Stimulated activated naive B cell treated with anti-CD40 and anti-IgM and Interleukin-4, amounts not matched to agents 10 μg/mL and 1 μg/mL and 100 μg/mL, for 72 hours (primary cell): Measurements from ENCODE around the gene PHETA2.

Source experiments
- ATAC-seq, 2 donors: fragments of 150-1000 bp; cut with Tn5 transposase; replicated peaks; 2 replicates each; pipeline ENCODE4 v1.10.0; 2021; ENCODE audit warnings: moderate library complexity in 1 of 2
- DNase-seq: peaks from one replicate; pipeline ENCODE4 v3.0.0; 2021
- H3K27ac Mint-ChIP-seq: one replicate; pipeline ENCODE4 v1.8.0; 2022; ENCODE audit warnings: mild to moderate bottlenecking, mixed read lengths
- H3K27me3 Mint-ChIP-seq, 2 donors: one replicate each; pipeline ENCODE4 v1.8.0; 2022; ENCODE audit warnings: mixed read lengths in 2 of 2
- H3K36me3 Mint-ChIP-seq, 2 donors: one replicate each; pipeline ENCODE4 v1.8.0; 2022; ENCODE audit warnings: mixed read lengths in 2 of 2, mild to moderate bottlenecking in 1 of 2
- H3K4me1 Mint-ChIP-seq, 2 donors: one replicate each; pipeline ENCODE4 v1.8.0; 2022; ENCODE audit warnings: mixed read lengths in 2 of 2, mild to moderate bottlenecking in 1 of 2
- H3K4me3 Mint-ChIP-seq, 2 donors: one replicate each; pipeline ENCODE4 v1.8.0; 2022; ENCODE audit warnings: mild to moderate bottlenecking in 2 of 2, mixed read lengths in 2 of 2, moderate library complexity in 1 of 2
- H3K9me3 Mint-ChIP-seq, 2 donors: one replicate each; pipeline ENCODE4 v1.8.0; 2022; ENCODE audit warnings: mixed read lengths in 2 of 2, mild to moderate bottlenecking in 1 of 2

PHETA2 gene, protein sequence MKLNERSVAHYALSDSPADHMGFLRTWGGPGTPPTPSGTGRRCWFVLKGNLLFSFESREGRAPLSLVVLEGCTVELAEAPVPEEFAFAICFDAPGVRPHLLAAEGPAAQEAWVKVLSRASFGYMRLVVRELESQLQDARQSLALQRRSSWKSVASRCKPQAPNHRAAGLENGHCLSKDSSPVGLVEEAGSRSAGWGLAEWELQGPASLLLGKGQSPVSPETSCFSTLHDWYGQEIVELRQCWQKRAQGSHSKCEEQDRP

DNA sequence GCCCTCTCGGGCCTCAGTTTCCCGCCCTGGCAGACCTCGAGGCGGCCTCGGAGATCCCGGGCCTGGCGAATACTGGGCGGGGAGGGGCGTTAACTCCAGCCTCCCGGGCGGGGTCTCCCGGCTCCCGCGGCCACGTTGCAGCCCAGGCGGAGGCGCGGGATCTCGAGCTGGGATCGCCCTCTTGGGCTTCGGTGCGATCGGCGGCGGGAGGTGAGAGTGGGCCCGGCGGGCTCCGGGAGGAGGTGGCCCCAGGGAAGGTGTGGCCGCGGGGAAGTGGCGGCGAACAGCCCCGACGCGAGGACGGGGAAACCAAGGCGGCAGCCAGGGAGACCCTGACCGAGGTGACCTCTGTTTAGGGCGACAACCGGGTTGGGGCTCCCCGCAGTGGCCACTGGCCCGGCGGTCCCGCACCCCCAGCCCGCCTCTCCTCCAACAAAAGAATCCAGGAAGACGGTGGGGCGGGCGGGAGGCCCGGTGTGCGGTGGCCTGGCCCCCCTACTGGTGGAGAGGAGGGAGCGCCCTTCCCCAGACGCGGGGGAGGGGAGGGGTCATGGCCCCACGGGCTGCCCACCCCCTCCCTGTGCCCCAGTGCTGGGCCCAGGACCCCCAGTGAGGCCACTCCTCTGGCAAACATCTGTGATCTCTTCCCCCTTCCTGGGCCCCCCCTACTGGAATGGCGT is at the start of gene PHETA2:
Gene PHETA2 (plus strand): TSS at position 117 of the 680 bp plus-strand sequence. CDS start 3,046 bp downstream, outside the sequence.
- peak; percentile 46 for DNase-seq
- Mint-ChIP-seq H3K27me3 (no peaks in the 10 kb centered on the region), H3K9me3 (no peaks in the 10 kb centered on the region), H3K4me1 (peaks cover 18 to 36% of the 10 kb centered on the region in 2 donors), H3K36me3 (peaks cover 0 to 6% of the 10 kb centered on the region in 2 donors), H3K27ac (peak within 1 kb of the TSS; percentile 69), H3K4me3 (peak within 1 kb of the TSS; percentile 76 to 83)
- ATAC-seq: no peak

DNA sequence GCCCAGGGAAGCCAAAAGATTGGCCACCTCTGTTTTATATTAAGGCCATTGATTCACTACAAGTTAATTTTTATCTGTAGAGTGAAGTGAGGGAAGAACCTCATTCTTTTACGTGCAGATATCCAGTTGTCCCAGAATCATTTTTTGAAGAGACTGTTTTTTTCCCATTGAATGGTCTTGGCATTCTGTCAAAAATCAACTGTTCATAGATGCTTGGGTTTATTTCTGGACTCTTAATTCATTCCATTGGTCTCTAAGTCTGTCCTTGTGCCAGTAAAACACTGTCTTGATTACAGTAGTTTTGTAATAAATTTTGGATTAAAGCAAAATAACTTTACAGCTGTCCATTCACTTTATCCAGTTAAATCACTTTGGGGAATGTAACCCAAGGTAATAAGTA is 48.6 kb upstream of the PHETA2 start:
- no peaks in the 10 kb centered on the region for H3K27me3 Mint-ChIP-seq
- no peak overlapping the region for H3K27ac Mint-ChIP-seq

DNA sequence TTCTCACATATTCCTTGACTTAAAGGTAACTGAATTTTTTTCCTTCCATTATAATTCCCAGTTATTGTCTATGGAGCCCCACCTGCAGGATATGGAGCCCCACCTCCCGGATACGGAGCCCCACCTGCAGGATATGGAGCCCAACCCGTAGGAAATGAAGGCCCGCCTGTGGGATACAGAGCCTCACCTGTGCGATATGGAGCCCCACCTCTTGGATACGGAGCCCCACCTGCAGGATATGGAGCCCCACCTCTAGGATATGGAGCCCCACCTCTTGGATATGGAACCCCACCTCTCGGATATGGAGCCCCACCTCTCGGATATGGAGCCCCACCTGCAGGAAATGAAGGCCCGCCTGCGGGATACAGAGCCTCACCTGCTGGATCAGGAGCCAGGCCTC is 47.3 kb upstream of the PHETA2 start:
- Mint-ChIP-seq H3K36me3 (peaks cover 0 to 8% of the 10 kb centered on the region in 2 donors), H3K4me1 (peaks cover 16 to 32% of the 10 kb centered on the region in 2 donors), H3K4me3 (no peak overlapping the region), H3K27me3 (no peaks in the 10 kb centered on the region), H3K9me3 (no peaks in the 10 kb centered on the region), H3K27ac (no peak overlapping the region)
- ATAC-seq: no peak
- no peak for DNase-seq

More for the DNA sequence above, 48.6 kb upstream of the PHETA2 start:
- no peaks in the 10 kb centered on the region for H3K9me3 Mint-ChIP-seq
- H3K36me3 Mint-ChIP-seq: peaks cover 0 to 7% of the 10 kb centered on the region in 2 donors
- peaks cover 8 to 19% of the 10 kb centered on the region in 2 donors for H3K4me1 Mint-ChIP-seq
- DNase-seq (no peak), ATAC-seq (no peak)
- H3K4me3 Mint-ChIP-seq: no peak overlapping the region

DNA sequence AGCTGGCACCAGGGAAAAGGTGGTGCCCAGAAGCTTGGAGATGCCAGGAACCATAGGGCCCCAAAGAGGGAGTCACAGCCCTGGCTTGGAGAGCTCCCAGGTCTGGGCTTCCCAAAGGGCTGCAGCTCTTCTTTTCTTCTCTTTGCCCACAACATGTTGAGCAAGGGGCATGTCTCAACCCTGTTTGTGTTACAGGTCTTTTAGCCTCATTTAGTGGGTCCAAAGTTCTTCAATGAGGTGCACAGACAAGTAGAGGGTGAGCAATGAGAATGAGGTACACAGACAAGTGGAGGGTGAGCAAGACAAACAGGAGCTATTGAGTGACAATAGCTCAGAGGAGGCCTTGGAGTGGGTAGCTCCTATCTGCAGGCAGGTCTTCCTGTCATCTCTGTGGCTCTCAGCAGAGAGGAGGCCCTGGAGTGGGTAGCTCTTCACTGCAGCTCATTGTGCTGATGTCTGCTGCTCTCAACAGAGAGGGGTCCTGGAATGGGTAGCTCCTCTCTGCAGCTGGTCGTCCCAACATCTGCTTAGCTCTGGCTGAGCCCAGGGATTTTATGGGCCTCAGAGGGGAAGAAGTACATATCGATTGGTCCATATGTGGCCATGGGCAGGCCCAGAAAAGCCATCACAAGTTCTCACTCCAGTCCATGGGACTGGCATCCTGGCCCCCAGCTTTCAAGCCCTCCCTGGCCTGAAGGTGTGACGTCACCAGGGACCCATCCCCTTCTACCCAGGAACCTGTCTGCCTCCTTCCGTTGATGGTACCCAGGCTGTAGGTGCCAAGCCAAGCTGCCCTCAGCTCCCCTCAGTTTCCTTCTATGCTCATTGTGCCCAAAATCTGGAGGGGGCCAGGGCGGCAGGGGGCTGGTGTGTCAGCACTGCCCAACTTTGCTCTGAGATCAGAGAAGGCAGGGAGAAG is 40.5 kb upstream of the PHETA2 start:
- H3K27ac Mint-ChIP-seq: peak overlapping the region; percentile 51
- ATAC-seq (no peak), DNase-seq (no peak)
- no peak overlapping the region for H3K4me3 Mint-ChIP-seq
- H3K36me3 Mint-ChIP-seq: peaks cover 21 to 31% of the 10 kb centered on the region in 2 donors
- H3K27me3 Mint-ChIP-seq: no peaks in the 10 kb centered on the region
- peaks cover 13 to 14% of the 10 kb centered on the region in 2 donors for H3K9me3 Mint-ChIP-seq
- peaks cover 15 to 23% of the 10 kb centered on the region in 2 donors for H3K4me1 Mint-ChIP-seq

DNA sequence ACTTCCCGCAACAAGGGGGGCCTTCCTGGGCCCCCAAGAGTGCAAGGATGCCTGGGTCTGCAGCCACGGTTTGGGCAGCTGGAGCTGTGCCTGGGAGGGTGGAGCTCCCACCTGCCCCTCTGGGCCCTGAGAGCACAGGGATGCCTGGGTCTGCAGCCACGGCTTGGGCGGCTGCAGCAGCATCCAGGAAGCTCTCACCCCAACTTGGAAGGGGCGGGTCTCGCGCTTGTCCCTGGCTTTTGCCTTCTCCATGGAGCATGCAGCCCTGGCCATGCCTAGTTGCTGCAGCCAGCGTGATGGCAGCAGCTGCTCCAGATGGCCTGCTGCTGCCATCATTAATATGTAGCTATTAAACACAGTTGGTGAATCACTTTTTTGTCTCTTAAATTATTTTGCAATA is 38.8 kb upstream of the PHETA2 start:
- ATAC-seq: no peak
- Mint-ChIP-seq H3K4me3 (no peak overlapping the region), H3K4me1 (peaks cover 20 to 30% of the 10 kb centered on the region in 2 donors), H3K9me3 (peaks cover 13 to 14% of the 10 kb centered on the region in 2 donors), H3K36me3 (peaks cover 21 to 36% of the 10 kb centered on the region in 2 donors), H3K27ac (no peak overlapping the region), H3K27me3 (no peaks in the 10 kb centered on the region)
- DNase-seq: no peak

DNA sequence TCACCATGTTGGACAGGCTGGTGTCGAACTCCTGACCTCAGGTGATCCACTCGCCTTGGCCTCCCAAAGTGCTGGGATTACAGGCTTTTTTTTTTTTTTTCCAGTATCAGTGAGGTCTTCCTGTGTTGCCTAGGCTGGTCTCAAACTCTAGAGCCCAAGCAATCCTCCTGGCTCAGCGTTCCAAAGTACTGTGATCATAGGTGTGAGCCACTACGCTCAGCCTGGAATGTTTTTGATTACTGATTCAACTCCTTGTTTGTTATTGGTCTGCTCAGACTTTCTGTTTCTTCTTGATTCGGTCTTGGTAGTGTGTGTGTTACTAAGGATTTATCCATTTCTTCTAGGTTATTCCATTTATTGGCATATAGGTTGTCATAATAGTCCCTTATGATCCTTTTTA is 34.8 kb upstream of the PHETA2 start:
- H3K27ac Mint-ChIP-seq: no peak overlapping the region
- DNase-seq: no peak
- no peak for ATAC-seq
- H3K9me3 Mint-ChIP-seq: peaks cover 12 to 15% of the 10 kb centered on the region in 2 donors
- peaks cover 12 to 14% of the 10 kb centered on the region in 2 donors for H3K4me1 Mint-ChIP-seq
- H3K27me3 Mint-ChIP-seq: no peaks in the 10 kb centered on the region
- H3K36me3 Mint-ChIP-seq: peaks cover 24 to 33% of the 10 kb centered on the region in 2 donors
- no peak overlapping the region for H3K4me3 Mint-ChIP-seq

DNA sequence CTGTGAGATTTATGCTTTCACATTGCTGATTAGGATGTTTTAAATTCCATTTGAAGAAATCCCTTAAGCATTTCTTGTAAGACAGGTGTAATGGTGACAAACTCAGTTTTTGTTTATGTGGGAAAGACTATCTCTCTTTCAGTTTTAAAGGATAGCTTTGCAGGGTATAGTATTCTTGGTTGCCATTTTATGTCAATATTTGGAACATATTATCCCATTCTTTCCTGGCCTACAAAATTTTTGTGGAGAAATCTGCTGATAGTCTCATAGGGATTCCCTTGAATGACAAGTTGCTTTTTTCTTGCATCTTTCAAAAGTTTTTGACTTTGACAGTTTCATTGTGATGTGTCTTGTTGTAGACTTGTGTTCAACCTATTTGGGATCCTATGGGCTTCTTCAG is 32.3 kb upstream of the PHETA2 start:
- ATAC-seq (no peak), DNase-seq (no peak)
- Mint-ChIP-seq H3K27ac (no peak overlapping the region), H3K27me3 (no peaks in the 10 kb centered on the region), H3K4me1 (peaks cover 8 to 10% of the 10 kb centered on the region in 2 donors), H3K9me3 (peaks cover 7 to 12% of the 10 kb centered on the region in 2 donors), H3K4me3 (no peak overlapping the region), H3K36me3 (peaks cover 17 to 24% of the 10 kb centered on the region in 2 donors)

DNA sequence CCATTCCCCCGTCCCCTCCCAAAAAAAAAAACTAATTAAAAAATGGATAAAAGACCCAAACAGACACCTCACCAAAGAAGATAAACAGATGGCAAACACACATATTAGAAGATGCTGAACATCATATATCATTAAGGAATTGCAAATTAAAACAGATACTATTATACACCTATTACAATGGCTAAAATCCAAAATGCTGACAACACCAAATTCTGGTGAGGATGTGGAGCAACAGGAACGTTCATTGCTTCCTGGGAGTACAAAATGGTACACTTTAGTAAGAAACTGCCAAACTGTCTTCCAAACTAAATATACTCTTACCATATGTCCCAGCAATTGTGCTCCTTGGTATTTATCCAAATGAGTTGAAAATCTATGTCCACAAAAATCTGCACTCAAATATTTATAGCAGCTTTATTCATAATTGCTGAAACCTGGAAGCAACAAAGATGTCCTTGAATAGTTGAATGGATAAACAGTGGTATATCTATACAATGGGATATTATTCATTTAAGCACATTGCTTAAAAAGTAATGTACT is 23.3 kb upstream of the PHETA2 start:
- Mint-ChIP-seq H3K36me3 (no peaks in the 10 kb centered on the region), H3K4me1 (peaks cover 8 to 12% of the 10 kb centered on the region in 2 donors), H3K27me3 (no peaks in the 10 kb centered on the region), H3K4me3 (no peak overlapping the region), H3K27ac (no peak overlapping the region), H3K9me3 (no peaks in the 10 kb centered on the region)
- ATAC-seq (no peak), DNase-seq (no peak)

DNA sequence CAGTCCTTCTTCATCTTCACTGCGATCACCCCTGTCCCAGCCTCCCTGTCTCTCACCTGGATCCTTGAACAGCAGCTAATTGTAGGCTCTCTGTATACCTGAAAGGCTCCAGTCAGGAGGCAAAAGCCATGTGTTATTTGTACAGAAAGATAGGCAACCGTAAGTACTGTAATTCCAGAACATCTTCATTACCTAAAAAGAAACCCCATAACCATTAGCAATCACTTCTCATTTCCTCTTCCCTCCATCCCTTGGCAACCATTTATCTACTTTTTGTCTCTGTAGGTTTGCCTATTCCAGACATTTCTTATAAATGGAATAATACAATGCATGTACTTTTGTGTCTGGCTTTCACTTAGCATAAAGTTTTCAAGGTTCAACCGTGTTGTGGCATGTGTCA is 21.3 kb upstream of the PHETA2 start:
- Mint-ChIP-seq H3K27me3 (no peaks in the 10 kb centered on the region), H3K27ac (peak overlapping the region; percentile 48), H3K4me3 (no peak overlapping the region), H3K36me3 (peaks cover 6 to 9% of the 10 kb centered on the region in 2 donors), H3K4me1 (peaks cover 8 to 12% of the 10 kb centered on the region in 2 donors), H3K9me3 (peaks cover 6 to 11% of the 10 kb centered on the region in 2 donors)
- no peak for DNase-seq
- ATAC-seq: peak; percentile 56 to 68

DNA sequence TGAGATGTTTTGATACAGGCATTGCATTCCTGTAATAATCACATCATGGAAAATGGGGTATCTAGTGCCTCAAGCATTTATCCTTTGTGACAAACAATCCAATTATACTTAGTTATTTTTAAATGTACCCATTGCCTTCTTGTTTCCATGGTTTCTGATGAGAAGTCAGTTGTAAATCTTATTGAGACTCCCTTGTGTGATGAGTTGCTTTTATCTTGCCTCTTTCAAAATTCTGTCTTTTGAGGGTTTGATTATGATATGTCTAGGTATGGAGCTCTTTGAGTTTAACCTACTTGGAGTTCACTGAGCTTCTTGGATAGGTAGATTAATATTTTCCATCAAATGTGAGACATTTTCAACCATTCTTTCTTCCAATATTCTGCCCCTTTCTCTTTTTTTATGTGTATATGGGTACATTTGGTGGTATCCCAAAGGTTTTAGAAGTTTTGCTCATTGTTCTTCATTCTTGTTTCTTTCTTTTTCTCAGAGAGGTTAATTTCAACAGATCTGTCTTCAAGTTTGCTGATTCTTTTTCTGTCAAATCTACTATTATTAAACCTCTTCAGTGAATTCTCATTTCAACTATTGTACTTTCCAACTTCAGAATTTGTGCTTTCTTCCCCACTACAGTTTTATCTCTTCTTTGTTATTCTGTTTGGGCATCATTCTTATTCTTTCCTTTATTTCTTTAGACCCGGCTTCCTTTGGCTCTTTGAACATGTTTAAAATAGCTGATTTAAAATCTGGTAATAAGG is 17.1 kb upstream of the PHETA2 start:
- no peaks in the 10 kb centered on the region for H3K27me3 Mint-ChIP-seq
- no peak for ATAC-seq

DNA sequence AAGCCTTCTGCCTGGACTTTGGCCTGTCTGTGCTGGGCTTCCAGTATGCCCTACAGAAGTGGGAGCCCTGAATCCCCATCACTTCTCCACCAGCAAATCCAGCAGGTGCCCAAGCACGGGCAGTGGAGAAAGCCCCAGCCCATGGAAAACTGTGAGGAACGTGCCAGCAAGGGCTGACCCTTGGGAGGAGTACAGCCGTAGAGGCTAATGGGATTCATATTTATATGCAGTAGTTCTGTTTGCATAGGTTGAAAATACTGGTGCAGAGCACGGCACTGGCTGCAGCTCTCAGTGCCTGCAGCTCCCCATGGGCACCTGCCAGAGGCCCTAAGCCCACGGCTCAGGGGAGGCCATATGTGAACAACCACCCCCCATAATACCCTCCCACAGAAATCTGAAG is 13.6 kb upstream of the PHETA2 start:
- Mint-ChIP-seq H3K27ac (no peak overlapping the region), H3K4me3 (no peak overlapping the region), H3K4me1 (peaks cover 0 to 2% of the 10 kb centered on the region in 2 donors), H3K9me3 (peaks cover 8 to 16% of the 10 kb centered on the region in 2 donors), H3K36me3 (peaks cover 50 to 63% of the 10 kb centered on the region in 2 donors), H3K27me3 (no peaks in the 10 kb centered on the region)
- DNase-seq: no peak
- ATAC-seq: no peak

More for the DNA sequence above, 17.1 kb upstream of the PHETA2 start:
- H3K9me3 Mint-ChIP-seq: peaks cover 8 to 16% of the 10 kb centered on the region in 2 donors
- H3K4me3 Mint-ChIP-seq: no peak overlapping the region
- H3K27ac Mint-ChIP-seq: no peak overlapping the region
- H3K4me1 Mint-ChIP-seq: peaks cover 8 to 12% of the 10 kb centered on the region in 2 donors
- DNase-seq: no peak
- peaks cover 35 to 39% of the 10 kb centered on the region in 2 donors for H3K36me3 Mint-ChIP-seq

DNA sequence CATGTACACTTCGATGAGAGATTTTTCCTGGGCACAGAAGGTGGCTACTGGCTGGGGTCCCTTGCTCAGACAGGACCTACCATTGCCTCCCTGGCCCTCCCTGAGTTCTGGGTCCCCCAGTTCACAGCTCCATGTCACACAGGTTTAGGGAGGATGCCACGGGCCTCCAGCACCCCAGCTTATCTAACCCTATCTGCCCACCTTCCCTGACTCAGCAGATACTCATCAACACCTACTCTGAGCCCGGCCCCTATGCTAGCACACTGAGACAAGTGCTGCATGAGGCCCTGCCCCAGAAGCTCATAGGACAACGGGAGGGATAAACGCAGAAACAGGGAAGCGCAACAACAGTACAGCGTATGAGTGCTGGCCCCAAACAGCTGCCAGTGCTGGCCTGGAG is 13.0 kb upstream of the PHETA2 start:
- ATAC-seq: no peak

DNA sequence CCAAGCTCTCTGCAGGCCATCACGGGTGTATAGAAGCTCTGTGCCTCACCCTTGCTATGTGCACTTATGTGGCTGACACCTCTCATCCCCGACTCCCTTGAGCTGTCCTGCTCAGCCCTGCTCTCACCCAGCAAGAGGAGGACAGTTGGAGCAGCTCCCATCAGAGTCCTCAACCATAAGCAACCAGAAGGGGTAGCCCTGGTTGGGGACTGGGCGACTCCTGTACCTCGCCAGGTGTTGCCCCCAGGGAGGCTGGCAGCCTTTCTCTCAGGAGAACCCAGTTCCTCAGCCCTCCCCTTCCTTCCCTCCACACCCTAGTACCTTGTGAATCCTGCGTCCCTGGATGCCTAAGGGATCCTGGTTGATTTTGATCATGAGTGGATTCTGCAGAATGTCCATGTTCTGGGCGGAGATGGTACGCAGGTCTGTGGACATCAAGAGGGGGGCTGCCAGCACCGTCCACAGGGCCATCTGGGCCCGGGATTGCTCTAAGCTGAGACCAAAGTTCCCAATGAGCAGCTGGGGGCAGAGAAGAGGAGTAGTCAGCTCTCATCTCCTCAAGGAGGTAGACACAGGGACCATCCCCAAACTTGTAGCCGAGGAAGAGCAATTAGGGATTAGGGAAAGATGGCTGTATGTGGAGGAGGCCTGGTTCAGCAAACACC is 11.4 kb upstream of the PHETA2 start:
- DNase-seq (no peak), ATAC-seq (no peak)
- no peak overlapping the region for H3K27ac Mint-ChIP-seq
- peaks cover 54 to 71% of the 10 kb centered on the region in 2 donors for H3K36me3 Mint-ChIP-seq
- H3K27me3 Mint-ChIP-seq: no peaks in the 10 kb centered on the region
- no peak overlapping the region for H3K4me3 Mint-ChIP-seq
- H3K4me1 Mint-ChIP-seq: peaks cover 0 to 5% of the 10 kb centered on the region in 2 donors
- peaks cover 2 to 5% of the 10 kb centered on the region in 2 donors for H3K9me3 Mint-ChIP-seq

More for the DNA sequence above, 13.0 kb upstream of the PHETA2 start:
- Mint-ChIP-seq H3K9me3 (peaks cover 8 to 16% of the 10 kb centered on the region in 2 donors), H3K27me3 (no peaks in the 10 kb centered on the region), H3K4me3 (no peak overlapping the region), H3K27ac (no peak overlapping the region), H3K4me1 (peaks cover 0 to 5% of the 10 kb centered on the region in 2 donors), H3K36me3 (peaks cover 53 to 66% of the 10 kb centered on the region in 2 donors)
- DNase-seq: no peak
